ENCODE measurements around the gene ASCL5. TPM values are rescaled to one million over a fixed set of nuclear protein-coding genes. Genes with fewer than 3 reads are reported as not detected.

The ASCL5 gene
- total RNA-seq, 1 donor from 2014 or later = not detected

DNA sequence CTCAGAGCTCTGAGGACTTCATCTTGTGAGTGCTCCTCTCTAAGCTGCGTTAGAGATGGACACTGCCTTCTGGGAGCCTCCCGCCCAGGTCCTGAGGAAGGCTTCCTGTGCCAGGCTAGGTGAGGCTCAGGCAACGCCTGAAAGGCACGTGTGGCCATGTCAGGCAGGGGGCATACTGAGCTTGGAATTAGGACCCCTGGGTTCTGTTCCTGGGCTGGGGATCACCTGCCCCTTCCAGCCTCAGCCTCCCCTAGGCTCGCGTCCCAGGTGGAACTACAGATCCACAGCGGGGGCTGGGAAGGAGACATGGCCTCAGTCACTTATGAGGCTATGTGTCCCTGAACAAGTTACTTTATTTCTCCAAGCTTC lies 10.0 kb upstream of the ASCL5 start:
- DNase-seq (ENCODE audit: low spot score) = no peak

DNA sequence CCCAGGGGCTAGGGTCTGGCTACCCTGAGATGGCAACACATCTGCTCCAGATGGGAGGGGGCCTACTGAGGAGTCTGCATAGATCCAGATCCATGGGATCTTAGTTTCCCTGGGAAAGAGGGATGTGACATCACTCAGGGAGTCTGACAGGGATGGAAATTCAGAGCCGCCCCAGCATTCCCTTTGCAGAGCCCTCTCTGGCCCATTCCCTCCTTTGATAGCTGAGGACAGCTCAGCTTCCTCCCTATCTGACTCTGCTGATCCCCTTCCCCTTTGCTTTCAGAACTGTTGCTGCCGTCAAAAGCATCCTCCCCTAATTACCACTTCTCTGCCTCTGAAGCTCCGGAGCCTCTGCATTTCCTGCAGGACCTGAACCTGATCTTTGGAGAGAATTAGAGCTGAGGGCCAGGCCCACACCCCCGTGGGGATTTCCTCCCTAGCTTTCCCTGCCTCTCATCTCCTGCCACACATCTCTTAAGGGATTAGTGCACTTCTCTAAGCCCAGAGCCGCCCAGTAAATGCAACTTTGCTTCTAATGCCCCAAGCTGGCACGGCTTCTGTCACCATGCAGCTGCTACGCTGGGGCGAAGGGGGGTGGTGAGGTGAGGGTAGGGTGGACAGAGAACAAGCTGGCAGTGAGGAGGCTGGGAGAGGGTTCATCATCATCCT lies 9.5 kb upstream of the ASCL5 start:
- no peak for DNase-seq (ENCODE audit: low spot score)

DNA sequence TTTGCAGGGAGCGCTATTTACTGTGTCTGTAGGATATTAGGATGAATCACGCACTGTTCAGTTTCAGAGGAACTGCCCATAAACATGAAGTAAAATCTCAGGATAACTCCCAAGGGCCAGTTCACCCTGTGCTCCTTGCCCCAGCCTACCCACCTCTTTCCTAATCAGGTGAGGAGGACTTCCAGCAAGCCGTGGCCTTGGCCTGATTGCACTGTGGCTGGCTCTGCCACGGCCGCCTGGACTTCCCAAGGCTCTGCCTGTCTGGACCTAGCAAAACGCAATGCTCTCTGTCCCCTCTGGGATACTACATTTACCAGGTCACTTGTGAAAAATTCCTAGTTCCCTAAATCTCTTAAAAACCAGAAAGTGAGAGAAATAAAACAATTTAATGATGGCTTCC lies 7.4 kb upstream of the ASCL5 start:
- no peak for DNase-seq (ENCODE audit: low spot score)

DNA sequence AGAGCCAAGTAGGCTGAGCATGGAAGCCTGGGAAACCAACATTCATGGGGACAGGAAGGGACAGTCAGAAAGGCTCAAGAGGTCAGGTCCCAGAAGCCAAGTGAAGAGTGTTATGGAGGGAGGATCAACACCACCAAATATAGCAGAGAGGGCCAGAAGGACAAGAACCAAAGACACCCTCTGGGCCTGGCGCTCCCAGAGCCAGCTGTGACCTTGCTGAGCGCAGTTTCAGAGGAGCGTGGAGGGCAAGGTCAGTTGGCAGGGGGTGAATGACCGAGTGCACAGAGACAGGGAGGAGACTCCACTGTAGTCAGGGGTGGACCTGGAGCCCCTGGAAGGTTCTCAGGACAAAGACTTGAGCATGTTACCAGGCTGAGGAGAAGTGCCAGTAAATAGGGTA lies 4.4 kb upstream of the ASCL5 start:
- DNase-seq (ENCODE audit: low spot score) = no peak

DNA sequence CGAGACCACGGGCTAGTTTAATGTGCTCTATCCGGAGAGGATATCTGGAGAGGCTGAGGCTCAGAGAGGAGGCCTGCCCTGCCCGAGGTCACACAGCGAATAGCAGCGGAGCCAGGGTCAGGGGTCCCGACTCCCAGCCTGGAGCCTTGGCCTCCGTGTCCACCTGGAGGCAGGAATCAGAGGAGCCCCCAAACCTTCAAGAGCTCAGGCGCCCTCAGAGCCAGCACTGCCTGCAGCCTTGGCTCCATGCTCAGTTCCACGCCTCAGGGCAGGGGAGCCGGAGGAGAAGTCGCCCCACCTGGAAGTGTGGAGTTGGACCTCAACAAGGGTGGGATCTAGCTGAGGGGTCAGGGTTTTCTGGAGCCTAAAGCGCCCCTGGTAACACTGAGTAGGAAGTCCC lies 2.0 kb upstream of the ASCL5 start:
- DNase-seq (ENCODE audit: low spot score) = no peak

DNA sequence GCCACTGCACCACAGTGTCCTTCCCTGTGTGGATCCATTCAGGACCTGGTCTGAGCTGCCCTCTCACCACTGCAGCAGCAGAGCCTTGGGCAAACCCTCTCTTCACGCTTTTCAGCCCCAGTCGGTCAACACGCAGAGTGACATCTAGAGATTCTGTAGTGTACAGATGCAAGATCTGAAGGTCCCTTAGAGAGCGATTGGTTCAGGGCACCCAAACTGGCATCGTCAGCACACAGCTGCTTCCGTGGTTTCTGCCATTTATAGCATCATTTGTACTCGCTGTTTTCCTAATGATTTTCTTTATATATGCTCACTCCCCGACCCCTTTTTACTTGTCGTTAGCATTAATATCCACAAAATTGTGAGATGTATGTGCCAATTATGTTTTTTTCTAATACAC lies 1.5 kb upstream of the ASCL5 start:
- DNase-seq (ENCODE audit: low spot score) = no peak

DNA sequence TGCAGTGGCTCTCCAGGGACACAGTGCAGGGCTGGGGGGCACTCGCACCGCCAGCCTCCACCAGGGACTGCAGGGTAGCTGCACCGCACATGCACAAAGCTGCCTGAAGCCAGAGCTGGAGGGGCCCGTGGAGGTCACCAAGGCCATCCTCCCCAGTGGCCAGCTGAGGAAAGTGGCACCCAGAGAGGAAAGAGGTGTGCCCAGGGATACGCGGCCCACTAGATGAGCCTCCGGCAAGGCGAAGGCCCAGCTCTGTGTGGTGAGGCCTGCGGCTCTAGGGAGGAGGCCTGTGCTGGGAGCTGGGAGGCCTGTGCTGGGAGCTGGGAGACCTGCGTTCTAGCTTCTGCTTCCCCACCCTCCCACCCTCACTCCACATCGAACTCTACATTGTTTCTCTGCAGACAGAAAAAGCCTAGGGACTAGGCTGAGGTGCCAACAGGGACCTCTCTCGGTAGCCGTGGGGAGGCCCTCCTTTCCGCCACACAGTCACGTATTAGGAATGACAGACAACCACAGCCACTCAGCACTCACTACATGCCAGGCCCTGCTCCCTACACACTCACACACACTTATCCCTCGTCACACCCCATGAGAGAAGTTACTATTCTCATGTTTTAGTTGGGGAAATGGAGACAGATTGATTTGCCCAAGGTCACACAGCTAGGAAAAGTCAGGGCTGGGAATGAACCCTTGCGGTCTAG lies 921 bp upstream of the ASCL5 start:
- no peak for DNase-seq (ENCODE audit: low spot score)

DNA sequence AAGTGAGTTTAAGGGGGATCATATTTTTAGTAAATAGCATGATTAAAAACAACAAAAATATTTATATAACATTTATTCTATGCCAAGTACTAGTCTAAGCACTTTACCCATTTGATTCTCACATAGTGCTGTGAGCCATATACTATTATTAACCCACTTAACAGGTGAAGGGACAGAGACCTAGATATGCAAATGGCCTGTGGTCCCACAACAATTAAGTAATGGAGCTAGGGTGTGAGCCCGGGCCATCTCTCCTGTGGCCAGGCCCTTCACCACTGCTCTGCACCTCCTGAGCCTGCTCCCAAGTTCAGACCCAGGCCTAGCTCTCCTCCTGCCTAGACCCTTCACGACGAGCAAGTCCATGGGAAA lies 537 bp downstream of the ASCL5 start:
- DNase-seq (ENCODE audit: low spot score) = no peak

DNA sequence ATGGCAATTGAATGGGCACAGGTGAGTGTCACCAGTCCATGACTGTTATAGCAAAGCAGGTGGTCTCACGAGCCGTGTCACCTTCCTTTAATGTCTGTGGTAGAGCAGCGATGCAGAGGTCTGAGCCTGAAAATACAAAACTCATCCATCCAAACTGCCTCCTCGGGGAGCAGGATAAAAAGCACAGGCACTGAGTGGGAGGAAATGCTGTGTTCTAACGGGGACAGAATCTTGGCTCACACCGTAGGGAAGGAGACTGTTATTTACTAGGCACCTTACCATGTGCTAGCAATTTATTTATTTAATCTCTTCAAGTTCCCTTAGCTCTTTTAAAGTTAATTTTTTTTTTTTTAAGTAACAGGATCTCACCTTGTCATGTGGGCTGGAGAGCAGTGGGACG lies 1.2 kb downstream of the ASCL5 start:
- no peak for DNase-seq (ENCODE audit: low spot score)

DNA sequence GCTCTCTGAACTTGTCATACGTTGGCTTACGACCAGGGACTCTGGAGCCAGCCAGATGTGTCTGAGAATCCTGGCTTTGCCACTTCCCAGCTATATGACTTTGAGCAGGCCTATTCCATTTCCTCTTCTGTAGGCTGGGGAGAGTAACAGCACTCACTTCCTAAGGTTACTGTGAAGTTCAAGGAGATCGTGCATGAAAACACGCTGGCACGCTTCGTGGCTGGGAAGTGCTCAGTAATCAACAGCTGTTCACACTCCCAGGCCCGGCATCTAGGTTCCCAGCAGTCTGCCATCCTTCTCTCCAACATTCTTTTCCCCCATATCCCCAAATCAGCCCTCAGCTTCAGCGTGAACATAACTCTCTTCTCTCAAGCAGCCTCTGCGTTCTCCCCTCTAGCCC lies 2.0 kb downstream of the ASCL5 start:
- no peak for DNase-seq (ENCODE audit: low spot score)

DNA sequence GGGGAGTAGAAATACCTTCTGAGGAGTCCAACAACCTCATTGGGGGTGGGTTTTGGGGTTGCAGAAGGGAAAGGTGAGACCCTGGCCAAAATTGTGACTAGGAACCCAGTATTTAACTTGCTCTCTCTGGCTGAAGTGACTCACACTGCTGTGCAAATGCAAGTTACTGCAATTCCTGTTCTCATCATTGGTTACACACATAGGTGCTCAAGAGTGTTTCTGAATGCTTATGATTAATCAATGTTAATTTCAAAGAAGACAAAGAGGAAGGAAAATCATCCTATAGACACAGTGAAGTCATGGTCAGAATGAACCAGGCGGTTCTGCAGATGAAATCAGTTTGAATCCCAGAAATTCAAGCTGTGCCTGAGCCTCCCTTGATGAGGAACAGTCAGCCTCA lies 3.1 kb downstream of the ASCL5 start:
- no peak for DNase-seq (ENCODE audit: low spot score)

DNA sequence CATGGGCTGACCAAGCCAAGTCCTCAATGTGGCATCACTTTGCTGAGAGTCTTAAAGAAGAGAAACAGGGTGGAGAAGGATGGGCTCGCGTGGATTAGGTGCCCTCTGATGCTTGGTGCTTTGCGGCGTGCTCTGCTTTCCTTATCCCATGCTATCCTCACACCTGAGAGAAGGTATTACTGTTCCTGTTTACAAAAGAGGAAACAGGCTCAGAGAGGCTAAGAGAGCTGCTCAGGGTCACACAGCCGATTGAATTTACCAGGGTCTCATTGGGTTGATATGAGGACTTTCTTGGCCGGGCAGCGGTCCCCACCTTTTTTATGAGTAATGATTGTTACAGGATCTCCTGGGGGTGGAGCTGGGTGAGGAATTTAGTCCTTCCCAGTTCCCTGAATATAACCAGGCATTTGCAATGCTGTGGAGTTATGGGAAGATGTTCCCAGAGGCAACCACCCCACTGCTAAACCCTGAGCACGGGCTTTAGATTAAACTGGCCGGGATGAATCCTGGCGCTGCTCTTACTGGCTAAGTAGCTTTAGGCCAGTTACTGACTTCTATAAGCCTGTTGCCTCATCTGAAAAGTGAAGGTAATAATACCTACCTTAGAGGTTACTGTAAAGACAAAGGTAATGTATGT lies 4.5 kb downstream of the ASCL5 start:
- DNase-seq (ENCODE audit: low spot score) = no peak

DNA sequence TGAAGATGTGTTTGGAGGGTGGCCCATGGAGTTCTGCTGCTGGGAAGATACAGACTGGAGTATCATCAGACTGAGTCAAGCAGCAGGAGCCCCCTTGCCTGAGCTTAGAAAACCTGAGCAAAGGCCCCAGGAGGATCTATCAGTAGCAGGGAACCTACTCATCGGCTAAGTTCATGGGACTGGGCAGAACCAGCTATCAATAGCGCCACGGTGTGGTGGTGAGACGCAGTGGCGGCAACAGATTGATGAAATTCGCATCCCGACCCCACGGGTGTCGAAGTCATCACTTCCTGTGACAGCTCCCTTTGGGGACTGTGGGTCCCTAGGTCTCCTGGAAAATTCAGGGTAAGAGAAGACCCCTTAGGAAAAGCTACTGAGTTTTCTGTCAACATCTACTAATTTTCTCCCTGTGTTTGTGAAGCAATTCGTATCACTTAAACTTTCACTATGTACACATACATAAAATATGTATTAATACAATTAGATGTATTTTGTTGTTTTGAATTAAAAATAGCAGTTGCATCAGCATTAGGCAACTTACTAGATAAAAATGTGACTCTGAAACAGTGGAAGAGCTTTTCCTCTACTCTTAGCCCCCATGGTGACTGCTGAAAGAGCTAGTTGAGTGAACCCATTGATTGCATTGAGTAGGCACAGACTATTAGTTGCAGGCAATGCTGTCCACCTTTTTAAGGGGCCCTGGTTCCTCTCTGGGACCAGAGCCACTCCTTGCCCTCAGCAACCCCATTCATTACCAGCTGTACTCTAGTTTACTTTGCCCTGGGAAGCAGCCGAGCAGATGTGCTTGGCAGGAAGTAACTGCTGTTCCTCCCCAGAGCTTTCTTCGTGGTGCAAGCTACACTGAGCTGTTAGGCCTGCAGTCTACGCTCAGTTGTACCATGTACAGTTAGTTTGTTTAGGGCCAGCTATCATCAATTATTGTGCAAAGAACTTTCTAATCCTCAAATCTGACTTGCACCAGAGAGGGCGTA lies 7.5 kb downstream of the ASCL5 start:
- DNase-seq (ENCODE audit: low spot score) = no peak

DNA sequence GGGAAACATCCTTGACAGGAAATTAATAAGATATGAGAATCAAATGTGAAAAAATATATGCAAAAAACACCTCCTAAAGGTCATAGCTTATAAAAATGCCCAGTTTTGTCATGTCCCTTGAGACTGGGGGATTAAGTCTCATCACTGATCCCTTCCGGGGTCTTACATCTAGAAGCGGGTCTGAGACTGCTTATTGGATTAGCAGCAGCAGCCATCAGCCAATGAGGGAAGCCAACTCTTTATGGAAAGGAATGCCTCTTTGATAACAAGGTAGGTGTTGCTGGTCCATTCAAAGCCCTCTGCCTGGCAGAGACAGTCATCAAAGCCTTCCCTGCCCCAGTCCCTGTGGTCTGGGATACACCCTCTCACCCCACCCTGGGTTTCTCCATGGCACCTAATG lies 10.9 kb downstream of the ASCL5 start:
- DNase-seq (ENCODE audit: low spot score) = no peak

DNA sequence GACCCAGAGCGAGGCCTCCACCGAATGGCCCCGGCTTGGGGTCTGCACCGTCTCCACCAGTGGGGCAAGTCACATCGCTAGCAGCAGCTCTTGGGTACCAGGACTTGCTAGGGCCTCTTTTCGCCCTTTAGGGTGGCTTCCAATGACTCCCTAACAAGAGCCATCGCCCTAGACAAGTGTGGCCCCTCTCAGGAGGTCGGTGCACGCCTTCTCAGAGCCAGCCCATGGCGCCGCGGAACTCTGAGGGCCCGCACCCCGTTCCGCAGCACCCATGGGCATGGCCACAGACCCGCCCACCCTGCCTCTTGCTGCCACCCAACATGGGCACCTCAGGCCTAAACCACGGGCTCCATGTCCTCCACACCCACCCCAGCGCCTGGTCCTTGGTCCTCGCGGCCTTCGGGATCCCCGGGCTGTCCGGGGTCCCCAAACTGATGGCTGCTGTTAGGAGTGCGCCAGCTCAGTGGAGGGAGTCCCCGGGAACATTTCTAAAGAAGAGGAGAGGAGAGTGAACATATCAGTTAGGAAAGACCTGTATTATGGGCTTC lies 11.5 kb downstream of the ASCL5 start:
- no peak for DNase-seq (ENCODE audit: low spot score)

DNA sequence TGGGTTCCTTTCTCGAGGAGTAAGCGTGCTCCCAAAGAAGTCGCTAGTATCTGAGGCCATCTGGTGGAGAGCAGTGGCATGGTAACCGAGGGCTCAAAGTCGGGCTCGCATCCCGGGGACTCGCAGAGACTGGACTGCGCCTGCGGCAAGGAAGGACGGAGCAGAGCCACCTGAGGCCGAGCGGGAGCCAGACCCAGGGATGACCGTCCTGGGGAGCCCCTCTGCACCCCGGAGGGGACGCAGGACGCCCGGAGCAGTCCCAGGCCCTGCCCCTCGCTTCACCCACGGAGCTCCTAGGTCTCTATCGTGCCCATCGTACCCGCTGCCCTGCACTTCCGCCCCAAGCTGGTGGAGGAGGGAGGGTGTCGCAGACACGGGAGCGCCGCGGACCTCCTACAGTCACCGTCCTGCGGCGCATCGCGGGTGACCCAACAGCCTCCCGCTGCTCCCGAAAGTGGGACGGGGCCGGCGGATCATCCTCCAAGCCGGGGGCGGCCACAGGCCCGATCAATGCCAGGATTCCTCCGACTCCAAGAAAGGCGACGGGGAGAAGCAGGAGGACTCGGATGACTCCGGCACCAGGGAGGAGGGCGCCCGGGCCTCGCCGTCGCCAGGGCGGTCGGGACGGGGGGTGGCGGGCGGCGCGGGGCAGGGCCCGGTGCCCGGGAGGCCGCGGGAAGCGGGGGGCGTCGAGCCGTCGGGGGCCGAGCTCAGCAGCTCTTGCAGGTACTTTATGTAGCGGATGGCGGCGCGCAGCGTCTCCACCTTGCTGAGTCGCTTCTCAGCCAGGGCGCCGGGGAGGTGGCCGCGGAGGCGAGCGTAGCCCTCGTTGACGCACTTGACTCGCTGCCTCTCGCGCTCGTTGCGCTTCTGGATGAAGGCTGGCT lies 12.5 kb downstream of the ASCL5 start:
- DNase-seq (ENCODE audit: low spot score) = peak; percentile 95

DNA sequence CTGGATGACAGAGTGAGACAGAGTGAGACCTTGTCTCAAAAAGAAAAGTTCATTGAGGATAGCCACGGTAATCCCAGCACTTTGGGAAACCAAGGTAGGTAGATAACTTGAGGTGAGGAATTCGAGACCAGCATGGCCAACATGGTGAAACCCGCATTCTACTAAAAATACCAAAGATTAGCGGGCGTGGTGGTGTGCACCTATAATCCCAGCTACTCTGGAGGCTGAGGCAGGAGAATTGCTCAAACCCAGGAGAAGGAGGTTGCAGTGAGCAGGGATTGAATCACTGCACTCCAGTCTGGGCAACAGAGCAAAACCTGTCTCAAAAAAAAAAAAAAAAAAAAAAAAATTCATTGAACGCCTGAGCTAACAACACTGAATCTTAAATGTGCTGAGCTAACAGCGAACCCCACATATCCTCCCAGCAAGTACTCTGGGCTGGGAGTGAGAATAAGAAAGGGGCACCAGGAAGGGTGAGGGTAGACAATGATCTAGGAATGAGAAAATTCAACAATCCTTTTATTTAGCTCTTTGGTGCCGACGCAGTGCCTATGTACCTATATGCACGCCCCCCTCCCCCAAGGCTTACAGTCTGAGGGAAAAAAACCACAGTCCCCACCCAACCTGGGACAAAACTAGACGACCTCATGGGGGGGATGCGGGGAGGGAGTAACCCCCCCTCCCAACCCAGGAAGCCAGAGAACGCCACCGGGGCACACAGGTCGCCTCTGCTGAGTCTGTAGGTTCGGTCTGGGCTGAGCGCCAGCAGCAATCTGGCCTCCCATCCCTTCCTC lies 13.3 kb downstream of the ASCL5 start:
- DNase-seq (ENCODE audit: low spot score) = no peak

DNA sequence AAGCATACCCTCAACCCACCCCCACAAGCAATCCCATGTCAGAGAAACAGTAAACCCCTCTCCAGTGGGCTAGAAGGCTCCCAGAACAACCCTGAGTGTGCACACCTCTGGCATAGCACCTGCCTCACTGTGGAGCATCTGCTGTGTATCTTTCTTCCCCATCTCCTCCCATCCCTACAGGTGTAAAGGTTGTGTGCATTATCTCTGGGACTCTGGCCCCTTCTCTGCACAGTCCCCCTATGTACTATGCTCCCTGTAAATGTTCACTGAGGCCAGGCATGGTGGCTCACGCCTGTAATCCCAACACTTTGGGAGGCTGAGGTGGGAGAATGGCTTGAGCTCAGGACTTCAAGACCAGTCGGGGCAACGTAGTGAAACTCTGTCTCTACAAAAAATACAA lies 14.1 kb downstream of the ASCL5 start:
- DNase-seq (ENCODE audit: low spot score) = no peak

DNA sequence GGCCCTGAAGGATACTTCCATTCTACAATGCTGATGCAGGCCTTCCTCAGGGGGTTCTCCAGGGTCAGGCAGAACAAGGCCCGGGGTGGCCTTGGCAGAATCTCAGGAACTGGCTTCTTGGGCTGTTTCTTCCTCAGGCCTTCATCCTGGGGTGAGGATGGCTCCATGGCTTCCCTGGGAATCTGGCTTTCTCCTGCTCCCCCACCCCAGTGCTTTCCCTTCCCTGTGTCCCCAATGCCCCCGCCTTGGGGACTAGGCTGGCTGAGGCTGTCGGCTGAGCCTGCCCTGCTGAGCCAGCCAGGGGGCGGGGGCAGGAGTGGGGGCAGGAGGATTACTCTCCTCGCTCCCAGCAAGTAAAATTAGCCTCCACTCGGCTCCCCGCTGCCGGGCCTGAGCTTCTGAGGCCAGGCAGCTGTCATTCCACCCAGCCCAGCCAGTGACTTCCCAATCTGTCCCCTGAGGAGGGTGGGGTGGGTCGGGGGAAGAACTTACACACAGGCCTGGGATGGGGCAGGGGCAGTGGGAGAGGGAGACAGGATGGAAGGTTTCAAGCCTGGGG lies 14.7 kb downstream of the ASCL5 start, which contains the start of gene CACNA1S:
Gene CACNA1S, minus strand, starts transcription at position 254 of the 559 bp plus-strand sequence. Its CDS starts 87 bp downstream, at position 167.
- no peak for DNase-seq (ENCODE audit: low spot score)
